ENCODE data around the gene SETBP1. TPM values are rescaled to one million over a fixed set of nuclear protein-coding genes. Genes with fewer than 3 reads are reported as not detected.

SETBP1 gene
- total RNA-seq, 1 experiment from 2014 or later, result 9.6 TPM

GRCh38 chr18:44763327-44763726 is 82.6 kb downstream of the SETBP1 start:
- Mint-ChIP-seq H3K4me1 (peaks cover 40% of the 10 kb centered on the region), H3K4me3 (no peak overlapping the region), H3K27ac (no peak overlapping the region), H3K36me3 (peaks cover 3% of the 10 kb centered on the region; the same call in 1 of the 2 replicates), H3K9me3 (peaks cover 11% of the 10 kb centered on the region), H3K27me3 (ENCODE audit: low read depth) (no peaks in the 10 kb centered on the region)
- POLR2A ChIA-PET, result no interaction called here
- CTCF ChIA-PET, result no interaction called here
- DNase-seq (ENCODE audit: low spot score) (no peak), ATAC-seq (no peak)
- TF ChIP-seq ZNF232 (CRISPR knock-in tag; IDR thresholded peaks at IDR 0.05), result no peak

GRCh38 chr18:44764863-44765262 is 84.2 kb downstream of the SETBP1 start:
- no peak overlapping the region for H3K4me3 Mint-ChIP-seq
- peaks cover 41% of the 10 kb centered on the region for H3K4me1 Mint-ChIP-seq
- CTCF ChIA-PET, result interaction anchor here (0.6 kb wide), 1 partner anchor 1089 kb away, joined by 3 read pairs; no protein-coding TSS in a partner anchor
- H3K36me3 Mint-ChIP-seq, result no peaks in the 10 kb centered on the region
- DNase-seq (ENCODE audit: low spot score), result no peak
- no peaks in the 10 kb centered on the region for H3K27me3 Mint-ChIP-seq (ENCODE audit: low read depth)
- TF ChIP-seq MYBL2 (CRISPR knock-in tag; IDR thresholded peaks at IDR 0.05) (no peak), SMAD3 (CRISPR knock-in tag; IDR thresholded peaks at IDR 0.05; ENCODE audit: borderline replicate concordance) (no peak), ESRRA (CRISPR knock-in tag; IDR thresholded peaks at IDR 0.05; ENCODE audit: borderline replicate concordance) (no peak)
- H3K9me3 Mint-ChIP-seq, result peaks cover 8% of the 10 kb centered on the region
- ATAC-seq, result no peak
- H3K27ac Mint-ChIP-seq, result no peak overlapping the region
- POLR2A ChIA-PET, result interaction anchor here (0.6 kb wide), 1 partner anchor 179 kb away, joined by 3 read pairs; no protein-coding TSS in a partner anchor

DNA sequence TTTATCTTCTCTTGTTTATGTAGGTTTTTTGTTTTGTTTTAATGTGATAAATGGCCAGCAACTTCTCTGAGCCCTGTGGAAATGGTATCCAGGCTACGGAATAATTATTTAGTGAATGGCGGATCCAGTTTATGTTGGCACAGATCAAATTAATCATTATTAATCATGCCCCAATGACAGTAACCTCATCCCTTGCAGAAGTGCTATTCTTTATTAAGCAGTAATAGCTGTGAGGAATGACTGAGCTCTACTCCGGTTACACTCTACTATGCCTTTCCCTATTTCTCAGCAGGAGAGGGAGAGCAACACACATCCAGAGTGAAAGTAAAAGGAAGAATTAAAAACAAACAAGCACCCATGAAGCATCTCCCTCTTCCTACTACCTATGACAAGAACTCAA is 84.8 kb downstream of the SETBP1 start:
- TF ChIP-seq SOX15 (CRISPR knock-in tag; IDR thresholded peaks at IDR 0.05), result no peak
- TF ChIP-seq ZNF121 (CRISPR knock-in tag; IDR thresholded peaks at IDR 0.05), result no peak
- no peak for TF ChIP-seq NR3C1 (CRISPR knock-in tag; conservative IDR thresholded peaks at IDR 0.05; ENCODE audit: low read depth)
- no peak for TF ChIP-seq HMGA2 (CRISPR knock-in tag; IDR thresholded peaks at IDR 0.05)
- TF ChIP-seq, protein P1, sequence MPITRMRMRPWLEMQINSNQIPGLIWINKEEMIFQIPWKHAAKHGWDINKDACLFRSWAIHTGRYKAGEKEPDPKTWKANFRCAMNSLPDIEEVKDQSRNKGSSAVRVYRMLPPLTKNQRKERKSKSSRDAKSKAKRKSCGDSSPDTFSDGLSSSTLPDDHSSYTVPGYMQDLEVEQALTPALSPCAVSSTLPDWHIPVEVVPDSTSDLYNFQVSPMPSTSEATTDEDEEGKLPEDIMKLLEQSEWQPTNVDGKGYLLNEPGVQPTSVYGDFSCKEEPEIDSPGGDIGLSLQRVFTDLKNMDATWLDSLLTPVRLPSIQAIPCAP (CRISPR knock-in tag; IDR thresholded peaks at IDR 0.05), result no peak
- TF ChIP-seq ELF4 (CRISPR knock-in tag; IDR thresholded peaks at IDR 0.05; ENCODE audit: low read depth), result no peak
- TF ChIP-seq USF2 (CRISPR knock-in tag; IDR thresholded peaks at IDR 0.05), result no peak
- no peak for TF ChIP-seq FOXK1 (CRISPR knock-in tag; IDR thresholded peaks at IDR 0.05)
- no peak for TF ChIP-seq EMX1 (CRISPR knock-in tag; IDR thresholded peaks at IDR 0.05)
- no peak for TF ChIP-seq ZNF532 (CRISPR knock-in tag; IDR thresholded peaks at IDR 0.05; ENCODE audit: borderline replicate concordance)

GRCh38 chr18:44766450-44766849 is 85.8 kb downstream of the SETBP1 start:
- Mint-ChIP-seq H3K9me3 (peaks cover 8% of the 10 kb centered on the region), H3K4me3 (no peak overlapping the region), H3K27me3 (ENCODE audit: low read depth) (no peaks in the 10 kb centered on the region), H3K27ac (no peak overlapping the region), H3K4me1 (peaks cover 42% of the 10 kb centered on the region), H3K36me3 (no peaks in the 10 kb centered on the region)
- ChIA-PET CTCF (no interaction called here), POLR2A (no interaction called here)
- TF ChIP-seq IRF2 (CRISPR knock-in tag; IDR thresholded peaks at IDR 0.05; ENCODE audit: borderline replicate concordance, low read depth), result no peak
- no peak for TF ChIP-seq ELF4 (CRISPR knock-in tag; IDR thresholded peaks at IDR 0.05; ENCODE audit: low read depth)
- TF ChIP-seq ZNF425 (CRISPR knock-in tag; conservative IDR thresholded peaks at IDR 0.05), result no peak
- TF ChIP-seq USF2 (CRISPR knock-in tag; IDR thresholded peaks at IDR 0.05), result no peak
- TF ChIP-seq TP53 (CRISPR knock-in tag; IDR thresholded peaks at IDR 0.05), result no peak
- no peak for TF ChIP-seq FOXK1 (CRISPR knock-in tag; IDR thresholded peaks at IDR 0.05)
- no peak for DNase-seq (ENCODE audit: low spot score)
- no peak for ATAC-seq

More for the DNA sequence above, 84.8 kb downstream of the SETBP1 start:
- ATAC-seq (no peak), DNase-seq (ENCODE audit: low spot score) (no peak)
- H3K27ac Mint-ChIP-seq, result no peak overlapping the region
- no peaks in the 10 kb centered on the region for H3K36me3 Mint-ChIP-seq
- POLR2A ChIA-PET, result no interaction called here
- H3K4me3 Mint-ChIP-seq, result no peak overlapping the region
- peaks cover 42% of the 10 kb centered on the region for H3K4me1 Mint-ChIP-seq
- CTCF ChIA-PET, result interaction anchor here (0.6 kb wide), 1 partner anchor 589 kb away, joined by 3 read pairs; no protein-coding TSS in a partner anchor
- peaks cover 8% of the 10 kb centered on the region for H3K9me3 Mint-ChIP-seq
- H3K27me3 Mint-ChIP-seq (ENCODE audit: low read depth), result no peaks in the 10 kb centered on the region
